Left ventricle myocardium inferior (tissue), 1 donor: ENCODE measurements around the gene EML3. TPM values are rescaled to one million over a fixed set of nuclear protein-coding genes. Genes with fewer than 3 reads are reported as not detected.
"Not testable (repeated sequence)": the region's sequence is repeated elsewhere in the genome, so short reads cannot be mapped to it uniquely, and the experiment has no call there.

Source experiments
- DNase-seq: peaks from one replicate; pipeline ENCODE4 v3.0.0-alpha.2; 2020
- H3K27ac ChIP-seq: fragments of 200-600 bp; replicated peaks from 2 replicates; pipeline ENCODE4 v1.8.0; 2021
- H3K27me3 ChIP-seq: fragments of 200-600 bp; 2 replicates; pipeline ENCODE4 v1.8.0; 2021; ENCODE audit warnings: low read depth
- H3K36me3 ChIP-seq: fragments of 200-600 bp; 2 replicates; pipeline ENCODE4 v1.8.0; 2021
- H3K4me1 ChIP-seq: fragments of 200-600 bp; 2 replicates; pipeline ENCODE4 v1.8.0; 2021
- H3K4me3 ChIP-seq: fragments of 200-600 bp; 2 replicates; pipeline ENCODE4 v1.8.0; 2021; ENCODE audit warnings: mild to moderate bottlenecking, moderate library complexity
- H3K9me3 ChIP-seq: fragments of 200-600 bp; replicated peaks from 2 replicates; pipeline ENCODE4 v1.8.0; 2021
- intact Hi-C: fragments of 100-400 bp; cut with micrococcal nuclease; formaldehyde crosslinking; loops from one replicate; pipeline ENCODE4 v1.11.0; 2022
- total RNA-seq: library from RNA; stranded (reverse); fragmentation: NEBNext Ultra II Directional; extraction: Animal tissue kit (Norgen Biotek cat#: 25700); gene quantifications from one replicate; pipeline ENCODE4 v1.2.1, GENCODE V29; 2021
- TF ChIP-seq, protein P1 (sequence below): fragments of 200-600 bp; IDR thresholded peaks from 2 replicates; pipeline ENCODE4 v1.8.0; 2021; ENCODE audit warnings: antibody characterized with exemption, mild to moderate bottlenecking, borderline replicate concordance
- donor health status: DM: no; HTN: yes; CAD: no; lungs with severe emphysema.

Gene EML3
- total RNA-seq, 1 donor from 2014 or later, result 14.6 TPM

DNA sequence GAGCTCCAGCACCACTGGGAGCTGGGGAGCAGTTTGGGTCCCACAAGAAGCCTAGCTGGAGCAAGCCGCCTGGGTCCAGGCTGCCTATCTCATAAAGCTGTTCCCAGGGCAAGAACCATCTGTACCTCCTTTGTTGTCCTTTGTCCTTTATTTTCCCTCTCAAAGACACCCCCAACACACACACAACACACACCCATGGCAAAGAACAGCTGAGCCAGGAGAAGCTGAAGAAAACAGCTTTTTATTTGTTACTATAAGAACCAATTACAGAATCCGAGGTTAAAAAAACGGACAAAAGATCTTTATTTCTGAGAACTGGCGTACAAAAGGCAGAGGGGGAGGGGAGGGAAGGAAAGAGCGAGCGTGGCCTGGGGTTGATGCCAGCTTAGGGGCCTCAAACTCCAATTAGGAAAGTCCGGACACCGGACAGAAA, 19.6 kb downstream of the EML3 start:
- Histone ChIP-seq H3K36me3 (peaks cover 59% of the 10 kb centered on the region), H3K4me3 (peak overlapping the region; percentile 72), H3K27ac (peak overlapping the region; percentile 96), H3K27me3 (no peaks in the 10 kb centered on the region), H3K4me1 (peaks cover 45% of the 10 kb centered on the region), H3K9me3 (no peaks in the 10 kb centered on the region)
- intact Hi-C loops, result no loop called here
- DNase-seq, result no peak
- TF ChIP-seq, protein P1, sequence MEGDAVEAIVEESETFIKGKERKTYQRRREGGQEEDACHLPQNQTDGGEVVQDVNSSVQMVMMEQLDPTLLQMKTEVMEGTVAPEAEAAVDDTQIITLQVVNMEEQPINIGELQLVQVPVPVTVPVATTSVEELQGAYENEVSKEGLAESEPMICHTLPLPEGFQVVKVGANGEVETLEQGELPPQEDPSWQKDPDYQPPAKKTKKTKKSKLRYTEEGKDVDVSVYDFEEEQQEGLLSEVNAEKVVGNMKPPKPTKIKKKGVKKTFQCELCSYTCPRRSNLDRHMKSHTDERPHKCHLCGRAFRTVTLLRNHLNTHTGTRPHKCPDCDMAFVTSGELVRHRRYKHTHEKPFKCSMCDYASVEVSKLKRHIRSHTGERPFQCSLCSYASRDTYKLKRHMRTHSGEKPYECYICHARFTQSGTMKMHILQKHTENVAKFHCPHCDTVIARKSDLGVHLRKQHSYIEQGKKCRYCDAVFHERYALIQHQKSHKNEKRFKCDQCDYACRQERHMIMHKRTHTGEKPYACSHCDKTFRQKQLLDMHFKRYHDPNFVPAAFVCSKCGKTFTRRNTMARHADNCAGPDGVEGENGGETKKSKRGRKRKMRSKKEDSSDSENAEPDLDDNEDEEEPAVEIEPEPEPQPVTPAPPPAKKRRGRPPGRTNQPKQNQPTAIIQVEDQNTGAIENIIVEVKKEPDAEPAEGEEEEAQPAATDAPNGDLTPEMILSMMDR, result no peak

GRCh38 chr11:62592146-62592815, 20.3 kb downstream of the EML3 start:
- Histone ChIP-seq H3K27ac (peak overlapping the region; percentile 96), H3K36me3 (peaks cover 59% of the 10 kb centered on the region), H3K9me3 (no peaks in the 10 kb centered on the region), H3K4me1 (peaks cover 45% of the 10 kb centered on the region), H3K4me3 (peak overlapping the region; percentile 72), H3K27me3 (no peaks in the 10 kb centered on the region)
- DNase-seq, result no peak
- intact Hi-C loops, result no loop called here
- TF ChIP-seq, protein P1, result no peak

GRCh38 chr11:62591448-62592145, 21.0 kb downstream of the EML3 start, which contains the start of gene TUT1:
TSS of gene TUT1 (minus strand) at chr11:62591523. CDS start at chr11:62591485, 38 bp downstream.
- TF ChIP-seq, protein P1, result peak; percentile 14
- Histone ChIP-seq H3K27ac (peak within 1 kb of the TSS; percentile 96), H3K4me1 (peaks cover 45% of the 10 kb centered on the region), H3K36me3 (peaks cover 58% of the 10 kb centered on the region), H3K27me3 (no peaks in the 10 kb centered on the region), H3K9me3 (no peaks in the 10 kb centered on the region), H3K4me3 (peak within 1 kb of the TSS; percentile 72)
- DNase-seq, result peak; percentile 93
- intact Hi-C loops, result no loop called here

- no peaks in the 10 kb centered on the region for H3K27me3 ChIP-seq
- no peak overlapping the region for H3K27ac ChIP-seq
- peaks cover 55% of the 10 kb centered on the region for H3K36me3 ChIP-seq
- no peak for DNase-seq
- peaks cover 45% of the 10 kb centered on the region for H3K4me1 ChIP-seq
- no peak overlapping the region for H3K4me3 ChIP-seq
- intact Hi-C loops, result no loop called here
- no peaks in the 10 kb centered on the region for H3K9me3 ChIP-seq
- TF ChIP-seq, protein P1, result no peak
Measured at GRCh38 chr11:62588966-62589637, 23.5 kb downstream of the EML3 start.

DNA sequence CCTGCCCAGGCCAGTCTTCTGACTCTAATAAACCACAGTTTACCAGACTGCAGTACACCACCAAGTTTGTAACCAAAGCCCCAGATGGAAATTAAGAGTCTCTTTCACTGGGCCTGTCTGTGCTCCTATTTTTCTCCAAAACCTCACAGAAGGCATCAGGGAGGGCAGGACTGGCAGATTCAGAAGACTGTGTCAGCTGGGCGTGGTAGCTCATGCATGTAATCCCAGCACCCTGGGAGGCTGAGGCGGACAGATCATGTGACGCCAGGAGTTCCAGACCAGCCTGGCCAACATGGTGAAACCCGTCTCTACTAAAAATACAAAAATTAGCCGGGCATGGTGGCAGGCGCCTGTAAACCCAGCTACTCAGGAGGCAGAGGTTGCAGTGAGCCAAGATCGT, 27.2 kb downstream of the EML3 start:
- DNase-seq, H3K27me3 ChIP-seq, H3K4me3 ChIP-seq, intact Hi-C loops, H3K27ac ChIP-seq, H3K9me3 ChIP-seq: not testable (repeated sequence)
- peaks cover 72% of the 10 kb centered on the region for H3K36me3 ChIP-seq
- H3K4me1 ChIP-seq, result peaks cover 22% of the 10 kb centered on the region

DNA sequence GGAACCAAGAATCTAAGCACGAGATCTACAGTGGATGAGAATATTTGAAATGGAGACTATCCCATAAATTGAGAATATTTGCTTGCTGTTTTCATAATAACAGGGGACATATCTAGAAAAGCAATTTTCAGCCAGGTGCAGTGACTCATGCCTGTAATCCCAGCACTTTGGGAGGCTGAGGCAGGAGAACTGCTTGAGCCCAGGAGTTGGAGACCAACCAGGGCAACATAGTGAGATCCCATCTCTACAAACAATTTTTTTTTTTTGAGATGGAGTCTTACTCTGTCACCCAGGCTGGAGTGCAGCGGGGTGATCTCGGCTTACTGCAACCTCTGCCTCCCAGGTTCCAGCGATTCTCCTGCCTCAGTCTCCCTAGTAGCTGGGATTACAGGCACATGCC, 30.8 kb downstream of the EML3 start:
- H3K9me3 ChIP-seq, H3K4me3 ChIP-seq, intact Hi-C loops, DNase-seq, H3K27me3 ChIP-seq, H3K27ac ChIP-seq: not testable (repeated sequence)
- peaks cover 19% of the 10 kb centered on the region for H3K4me1 ChIP-seq
- peaks cover 78% of the 10 kb centered on the region for H3K36me3 ChIP-seq
